Measurements from ENCODE around the gene E2F4. TPM values are rescaled to one million over a fixed set of nuclear protein-coding genes. Genes with fewer than 3 reads are reported as not detected.
A peak's percentile ranks its signal among the peaks of the same experiment; 100 is the strongest.

Gene E2F4
- total and polyA plus RNA-seq, 2 of the 13 experiments (the other 11 are each of a cell fraction or from before 2014, with no cell fraction given), result 84.8 to 91.2 TPM

- TF ChIP-seq ZKSCAN1 (IDR thresholded peaks at IDR 0.05; ENCODE audit: low read length) (no peak), STAT6 (CRISPR knock-in tag; IDR thresholded peaks at IDR 0.05; ENCODE audit: borderline replicate concordance) (no peak), E2F1 (CRISPR knock-in tag; IDR thresholded peaks at IDR 0.05) (no peak), ATM (IDR thresholded peaks at IDR 0.05; ENCODE audit: borderline replicate concordance) (no peak), E2F2 (CRISPR knock-in tag; IDR thresholded peaks at IDR 0.05; ENCODE audit: borderline replicate concordance) (peak; percentile 38; the same call in 1 of the 2 replicates), ZNF543 (CRISPR knock-in tag; IDR thresholded peaks at IDR 0.05) (peak; percentile 60; the same call in 1 of the 2 replicates), ZBTB10 (CRISPR knock-in tag; IDR thresholded peaks at IDR 0.05; ENCODE audit: borderline replicate concordance) (no peak), IRX3 (CRISPR knock-in tag; IDR thresholded peaks at IDR 0.05; ENCODE audit: borderline replicate concordance, low read depth) (no peak), NFKBIZ (CRISPR knock-in tag; IDR thresholded peaks at IDR 0.05) (no peak), SKIL (CRISPR knock-in tag; IDR thresholded peaks at IDR 0.05; ENCODE audit: borderline replicate concordance) (peak; percentile 45; the same call in 1 of the 2 replicates), ZNF841 (CRISPR knock-in tag; IDR thresholded peaks at IDR 0.05; ENCODE audit: borderline replicate concordance) (no peak), ZBTB39 (CRISPR knock-in tag; IDR thresholded peaks at IDR 0.05) (no peak), ZNF263 (CRISPR knock-in tag; IDR thresholded peaks at IDR 0.05) (0 out of 2 replicates have a peak, but pooled peaks have one; percentile 27), NONO (IDR thresholded peaks at IDR 0.05) (no peak), NONO (CRISPR knock-in tag; conservative IDR thresholded peaks at IDR 0.05) (peak; percentile 94)
Observed at GRCh38 chr16:67177743-67178699, 13.9 kb upstream of the E2F4 start (continued).
